Lower leg skin (tissue), 4 donors: ENCODE measurements around the gene KATNIP. TPM values are rescaled to one million over a fixed set of nuclear protein-coding genes. Genes with fewer than 3 reads are reported as not detected.

Source experiments
- DNase-seq, 2 donors: peaks; one replicate each; pipeline ENCODE4 v3.0.0-alpha.2; 2019; ENCODE audit warnings: low spot score in 2 of 2
- H3K4me3 ChIP-seq: fragments of 200-600 bp; sonication (generic); 2 replicates; pipeline ENCODE4 v1.5.1; 2017; ENCODE audit warnings: mild to moderate bottlenecking, low read depth; ENCODE audit not compliant: poor library complexity, severe bottlenecking
- POLR2A ChIP-seq, 2 donors: fragments of 450-650 bp; IDR thresholded peaks; one replicate each; pipeline ENCODE4 v1.6.1; 2016 to 2017; ENCODE audit warnings: antibody characterized with exemption in 2 of 2, mild to moderate bottlenecking in 1 of 2, moderate library complexity in 1 of 2
- WGBS, 2 donors: methylation state at CpG; one replicate each; pipeline ENCODE4 v1.1.5; 2018; 5-methylcytosine and 5-hydroxymethylcytosine counted together
- intact Hi-C: fragments of 100-400 bp; cut with DNase I; formaldehyde crosslinking; loops from one replicate; pipeline ENCODE4 v1.15.0; 2023; ENCODE audit warnings: low total_unique reads
- total RNA-seq, 4 donors: library from RNA; depleted of rRNA; stranded (reverse); fragments of >200 nt; gene quantifications; one replicate each; pipeline ENCODE4 v1.1.0, GENCODE V29; 2016
- TF ChIP-seq, protein P1 (sequence below), 3 donors: fragments of 450-650 bp; IDR thresholded peaks; one replicate each; pipeline ENCODE4 v1.5.1; 2016; ENCODE audit warnings: antibody characterized with exemption in 3 of 3, mild to moderate bottlenecking in 3 of 3, moderate library complexity in 2 of 3

The KATNIP gene
- total RNA-seq, 4 donors from 2014 or later: 18.5 to 33.6 (median 25.1) TPM

- 97% methylated on average over 4 of the region's 4 CpGs for WGBS, 2 donors
- TF ChIP-seq POLR2A (IDR thresholded peaks at IDR 0.05): no peak
- TF ChIP-seq, protein P1, sequence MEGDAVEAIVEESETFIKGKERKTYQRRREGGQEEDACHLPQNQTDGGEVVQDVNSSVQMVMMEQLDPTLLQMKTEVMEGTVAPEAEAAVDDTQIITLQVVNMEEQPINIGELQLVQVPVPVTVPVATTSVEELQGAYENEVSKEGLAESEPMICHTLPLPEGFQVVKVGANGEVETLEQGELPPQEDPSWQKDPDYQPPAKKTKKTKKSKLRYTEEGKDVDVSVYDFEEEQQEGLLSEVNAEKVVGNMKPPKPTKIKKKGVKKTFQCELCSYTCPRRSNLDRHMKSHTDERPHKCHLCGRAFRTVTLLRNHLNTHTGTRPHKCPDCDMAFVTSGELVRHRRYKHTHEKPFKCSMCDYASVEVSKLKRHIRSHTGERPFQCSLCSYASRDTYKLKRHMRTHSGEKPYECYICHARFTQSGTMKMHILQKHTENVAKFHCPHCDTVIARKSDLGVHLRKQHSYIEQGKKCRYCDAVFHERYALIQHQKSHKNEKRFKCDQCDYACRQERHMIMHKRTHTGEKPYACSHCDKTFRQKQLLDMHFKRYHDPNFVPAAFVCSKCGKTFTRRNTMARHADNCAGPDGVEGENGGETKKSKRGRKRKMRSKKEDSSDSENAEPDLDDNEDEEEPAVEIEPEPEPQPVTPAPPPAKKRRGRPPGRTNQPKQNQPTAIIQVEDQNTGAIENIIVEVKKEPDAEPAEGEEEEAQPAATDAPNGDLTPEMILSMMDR (IDR thresholded peaks at IDR 0.05): no peak
- no peak overlapping the region for H3K4me3 ChIP-seq
- intact Hi-C loops: no loop called here
- DNase-seq: no peak
Observed at GRCh38 chr16:27528294-27528693, 21.6 kb upstream of the KATNIP start.

- no peak for DNase-seq
- TF ChIP-seq, protein P1 (IDR thresholded peaks at IDR 0.05): no peak
- TF ChIP-seq POLR2A (IDR thresholded peaks at IDR 0.05): no peak
- 80 to 82% methylated on average over 6 of the region's 6 CpGs for WGBS, 2 donors
- intact Hi-C loops: no loop called here
- H3K4me3 ChIP-seq: no peak overlapping the region
Observed at GRCh38 chr16:27529962-27530361, 20.0 kb upstream of the KATNIP start.

GRCh38 chr16:27531186-27531585 is 18.8 kb upstream of the KATNIP start:
- intact Hi-C loops: no loop called here
- DNase-seq: no peak
- 77 to 87% methylated on average over 2 of the region's 2 CpGs for WGBS, 2 donors
- TF ChIP-seq POLR2A (IDR thresholded peaks at IDR 0.05): no peak
- TF ChIP-seq, protein P1 (IDR thresholded peaks at IDR 0.05): no peak
- no peak overlapping the region for H3K4me3 ChIP-seq

GRCh38 chr16:27531826-27532800 is 17.8 kb upstream of the KATNIP start:
- WGBS, 2 donors: 85 to 86% methylated on average over 19 of the region's 19 CpGs
- TF ChIP-seq, protein P1 (IDR thresholded peaks at IDR 0.05): no peak
- TF ChIP-seq POLR2A (IDR thresholded peaks at IDR 0.05): no peak
- no peak for DNase-seq
- intact Hi-C loops: no loop called here
- H3K4me3 ChIP-seq: no peak overlapping the region

GRCh38 chr16:27534256-27534655 is 15.7 kb upstream of the KATNIP start:
- intact Hi-C loops: no loop called here

More at GRCh38 chr16:27534256-27534655, 15.7 kb upstream of the KATNIP start:
- no peak for DNase-seq
- TF ChIP-seq, protein P1 (IDR thresholded peaks at IDR 0.05): no peak
- TF ChIP-seq POLR2A (IDR thresholded peaks at IDR 0.05): no peak
- no peak overlapping the region for H3K4me3 ChIP-seq
- 89 to 90% methylated on average over 4 of the region's 4 CpGs for WGBS, 2 donors
